ENCODE results near the gene ARHGEF28. TPM values are rescaled to one million over a fixed set of nuclear protein-coding genes. Genes with fewer than 3 reads are reported as not detected.

The ARHGEF28 gene
- polyA plus RNA-seq, 3 donors, result not detected

- Mint-ChIP-seq H3K4me1 (peaks cover 12% of the 10 kb centered on the region), H3K27ac (no peak overlapping the region), H3K4me3 (no peak overlapping the region), H3K36me3 (no peaks in the 10 kb centered on the region), H3K9me3 (no peaks in the 10 kb centered on the region), H3K27me3 (ENCODE audit: low read depth in 3 of 3) (peaks cover 0 to 3% (median 0%) of the 10 kb centered on the region in 3 donors)
- no peaks in the 10 kb centered on the region for H3K9me3 ChIP-seq (replicated peaks in 1 of 2; ENCODE audit: control insufficient read depth in 1 of 2, insufficient read depth in 1 of 2, low read length in 2 of 2)
- H3K36me3 ChIP-seq (replicated peaks in 1 of 2; ENCODE audit: control insufficient read depth in 1 of 2, insufficient read depth in 2 of 2, low read length in 2 of 2), result no peaks in the 10 kb centered on the region
- no peak for DNase-seq
- no peak overlapping the region for H3K27ac ChIP-seq (ENCODE audit: low read depth in 1 of 2, low read length in 2 of 2)
- TF ChIP-seq, protein P1, sequence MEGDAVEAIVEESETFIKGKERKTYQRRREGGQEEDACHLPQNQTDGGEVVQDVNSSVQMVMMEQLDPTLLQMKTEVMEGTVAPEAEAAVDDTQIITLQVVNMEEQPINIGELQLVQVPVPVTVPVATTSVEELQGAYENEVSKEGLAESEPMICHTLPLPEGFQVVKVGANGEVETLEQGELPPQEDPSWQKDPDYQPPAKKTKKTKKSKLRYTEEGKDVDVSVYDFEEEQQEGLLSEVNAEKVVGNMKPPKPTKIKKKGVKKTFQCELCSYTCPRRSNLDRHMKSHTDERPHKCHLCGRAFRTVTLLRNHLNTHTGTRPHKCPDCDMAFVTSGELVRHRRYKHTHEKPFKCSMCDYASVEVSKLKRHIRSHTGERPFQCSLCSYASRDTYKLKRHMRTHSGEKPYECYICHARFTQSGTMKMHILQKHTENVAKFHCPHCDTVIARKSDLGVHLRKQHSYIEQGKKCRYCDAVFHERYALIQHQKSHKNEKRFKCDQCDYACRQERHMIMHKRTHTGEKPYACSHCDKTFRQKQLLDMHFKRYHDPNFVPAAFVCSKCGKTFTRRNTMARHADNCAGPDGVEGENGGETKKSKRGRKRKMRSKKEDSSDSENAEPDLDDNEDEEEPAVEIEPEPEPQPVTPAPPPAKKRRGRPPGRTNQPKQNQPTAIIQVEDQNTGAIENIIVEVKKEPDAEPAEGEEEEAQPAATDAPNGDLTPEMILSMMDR (IDR thresholded peaks at IDR 0.05), result no peak
- no peak overlapping the region for H3K4me2 ChIP-seq (replicated peaks; ENCODE audit: extremely low read depth, low read length, poor library complexity, severe bottlenecking)
- no peak overlapping the region for H3K9ac ChIP-seq (ENCODE audit: insufficient read depth, low read length, poor library complexity, severe bottlenecking)
- no peaks in the 10 kb centered on the region for H3K79me2 ChIP-seq (ENCODE audit: insufficient read depth, low read length)
- no peak overlapping the region for H3K4me3 ChIP-seq (replicated peaks in 1 of 3; ENCODE audit: low read depth in 2 of 3, low read length in 3 of 3)
- H2AFZ ChIP-seq (ENCODE audit: insufficient read depth, low read depth, low read length, poor library complexity, severe bottlenecking), result no peak overlapping the region
- intact Hi-C loops (cut with micrococcal nuclease), result no loop called here
- no peaks in the 10 kb centered on the region for H3K27me3 ChIP-seq (ENCODE audit: control insufficient read depth in 2 of 2, insufficient read depth in 2 of 2, low read length in 2 of 2)
- WGBS (ENCODE audit: insufficient coverage), result no CpG with 5 or more reads among the region's 3 CpGs
- H4K20me1 ChIP-seq (ENCODE audit: insufficient read depth, low read length), result no peaks in the 10 kb centered on the region
- H3K4me1 ChIP-seq (ENCODE audit: control insufficient read depth in 1 of 2, insufficient read depth in 2 of 2, low read length in 2 of 2), result no peaks in the 10 kb centered on the region
Observed at GRCh38 chr5:73690015-73690414, 64.0 kb downstream of the ARHGEF28 start.

DNA sequence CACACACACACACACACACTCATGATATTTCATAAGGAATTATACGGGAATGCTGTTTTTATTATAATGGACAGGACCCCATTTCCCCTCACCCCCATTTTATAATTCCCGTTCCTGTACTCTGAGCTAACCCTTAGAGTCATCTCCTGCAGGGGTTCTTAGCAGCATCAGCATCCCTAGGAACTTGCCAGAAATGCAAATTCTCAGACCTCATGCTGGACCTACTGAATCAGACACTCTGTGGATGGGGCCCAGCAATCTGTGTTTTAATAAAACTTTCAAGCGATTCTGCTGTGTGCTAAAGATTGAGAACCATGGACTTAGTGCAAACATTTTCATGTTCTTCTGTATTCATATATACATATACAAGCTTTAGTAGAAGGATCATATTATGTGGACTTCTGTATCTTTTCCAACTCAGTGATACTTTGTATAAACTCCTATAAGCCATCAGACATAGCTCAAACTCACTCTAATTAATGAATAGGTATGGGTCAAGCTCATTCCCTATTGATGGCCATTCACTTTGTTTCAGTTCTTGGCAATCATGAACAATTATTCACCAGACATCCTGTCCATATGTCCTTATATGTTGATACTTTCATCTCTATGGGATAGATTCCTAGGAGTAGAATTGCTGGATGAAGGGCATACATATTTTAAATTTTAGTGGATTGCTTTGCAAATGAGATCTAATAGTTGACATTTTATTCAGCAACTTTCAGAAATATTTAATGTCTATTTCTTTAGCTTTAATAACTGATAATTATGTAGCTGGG lies 65.5 kb downstream of the ARHGEF28 start:
- H3K36me3 ChIP-seq (replicated peaks in 1 of 2; ENCODE audit: control insufficient read depth in 1 of 2, insufficient read depth in 2 of 2, low read length in 2 of 2), result no peaks in the 10 kb centered on the region
- Mint-ChIP-seq H3K4me1 (peaks cover 12% of the 10 kb centered on the region), H3K36me3 (no peaks in the 10 kb centered on the region), H3K27ac (no peak overlapping the region), H3K27me3 (ENCODE audit: low read depth in 3 of 3) (peaks cover 0 to 2% (median 0%) of the 10 kb centered on the region in 3 donors), H3K9me3 (no peaks in the 10 kb centered on the region), H3K4me3 (no peak overlapping the region)
- WGBS (ENCODE audit: insufficient coverage), result 100% methylated on average over 1 of the region's 3 CpGs
- no peaks in the 10 kb centered on the region for H3K79me2 ChIP-seq (ENCODE audit: insufficient read depth, low read length)
- no peaks in the 10 kb centered on the region for H3K4me1 ChIP-seq (ENCODE audit: control insufficient read depth in 1 of 2, insufficient read depth in 2 of 2, low read length in 2 of 2)
- H4K20me1 ChIP-seq (ENCODE audit: insufficient read depth, low read length), result no peaks in the 10 kb centered on the region
- H3K27me3 ChIP-seq (ENCODE audit: control insufficient read depth in 2 of 2, insufficient read depth in 2 of 2, low read length in 2 of 2), result no peaks in the 10 kb centered on the region
- H3K4me3 ChIP-seq (replicated peaks in 1 of 3; ENCODE audit: low read depth in 2 of 3, low read length in 3 of 3), result no peak overlapping the region
- H3K9me3 ChIP-seq (replicated peaks in 1 of 2; ENCODE audit: control insufficient read depth in 1 of 2, insufficient read depth in 1 of 2, low read length in 2 of 2), result no peaks in the 10 kb centered on the region
- no peak overlapping the region for H3K9ac ChIP-seq (ENCODE audit: insufficient read depth, low read length, poor library complexity, severe bottlenecking)
- intact Hi-C loops (cut with micrococcal nuclease), result no loop called here
- no peak for DNase-seq
- no peak overlapping the region for H3K27ac ChIP-seq (ENCODE audit: low read depth in 1 of 2, low read length in 2 of 2)
- no peak overlapping the region for H2AFZ ChIP-seq (ENCODE audit: insufficient read depth, low read depth, low read length, poor library complexity, severe bottlenecking)
- H3K4me2 ChIP-seq (replicated peaks; ENCODE audit: extremely low read depth, low read length, poor library complexity, severe bottlenecking), result no peak overlapping the region
- TF ChIP-seq, protein P1 (IDR thresholded peaks at IDR 0.05), result no peak

Data from CD14-positive monocyte (primary cell).